Gastrocnemius medialis (tissue), 4 donors: ENCODE data around the gene CRYBG1. TPM values are rescaled to one million over a fixed set of nuclear protein-coding genes. Genes with fewer than 3 reads are reported as not detected.

ENCODE experiments used
- ATAC-seq, 2 donors: fragments of 150-250 bp; one replicate each; pipeline ENCODE4 v1.9.1; 2016
- DNase-seq, 2 donors: peaks; one replicate each; pipeline ENCODE4 v3.0.0-alpha.2; 2019
- H3K27ac ChIP-seq, 4 donors: fragments of 200-600 bp; sonication (generic); 1 replicate in 1 of 4; 2 replicates in 3 of 4; pipeline ENCODE4 v1.5.1; 2016 to 2018; ENCODE audit warnings: mild to moderate bottlenecking in 2 of 4, moderate library complexity in 1 of 4
- H3K27me3 ChIP-seq, 3 donors: fragments of 200-600 bp; sonication (generic) in 2 of 3; 1 replicate in 1 of 3; 2 replicates in 2 of 3; pipeline versions ENCODE4 v1.5.1 to v1.6.0; 2016 to 2019; ENCODE audit warnings: mild to moderate bottlenecking in 1 of 3, moderate library complexity in 1 of 3
- H3K36me3 ChIP-seq, 2 donors: fragments of 200-600 bp; sonication (generic) in 1 of 2; one replicate each; pipeline ENCODE4 v1.5.1; 2017 to 2018
- H3K4me1 ChIP-seq, 2 donors: fragments of 200-600 bp; sonication (generic) in 1 of 2; one replicate each; pipeline ENCODE4 v1.5.1; 2016 to 2017; ENCODE audit warnings: mild to moderate bottlenecking in 2 of 2
- H3K4me3 ChIP-seq, 4 donors: fragments of 200-600 bp; sonication (generic) in 3 of 4; 1 replicate in 1 of 4; 2 replicates in 3 of 4; pipeline ENCODE4 v1.5.1; 2016 to 2019; ENCODE audit warnings: mild to moderate bottlenecking in 2 of 4
- H3K9me3 ChIP-seq, 3 donors: fragments of 200-600 bp; sonication (generic) in 2 of 3; 1 replicate in 1 of 3; 2 replicates in 2 of 3; pipeline ENCODE4 v1.5.1; 2016 to 2019
- POLR2A ChIP-seq, 2 donors: fragments of 450-650 bp; IDR thresholded peaks; one replicate each; pipeline ENCODE4 v1.6.1; 2017; ENCODE audit warnings: antibody characterized with exemption in 2 of 2, mild to moderate bottlenecking in 2 of 2, moderate library complexity in 2 of 2
- in situ Hi-C, 4 donors: fragments of 200-750 bp; cut with MboI; loops; one replicate each; pipeline versions ENCODE4 v1.15.0 to v1.8.0; 2017; ENCODE audit warnings: low sequenced_read_pairs in 4 of 4
- intact Hi-C: fragments of 100-400 bp; cut with DNase I; formaldehyde crosslinking; loops from one replicate; pipeline ENCODE4 v1.15.1; 2023; ENCODE audit warnings: low total_unique reads
- total RNA-seq, 4 donors: library from RNA; depleted of rRNA; stranded (reverse); fragments of >200 nt; gene quantifications; one replicate each; pipeline versions ENCODE4 v1.1.0 to v1.2.3, GENCODE V29; 2016
- TF ChIP-seq, protein P1 (sequence below), 5 experiments: fragments of 450-650 bp in 3 of 5; fragments of 200-600 bp in 2 of 5; sonication (generic) in 2 of 5; IDR thresholded peaks in 4 of 5; conservative IDR thresholded peaks in 1 of 5; 1 replicate in 4 of 5; 2 replicates in 1 of 5; pipeline ENCODE4 v1.5.1; 2016 to 2019; ENCODE audit warnings: antibody characterized with exemption in 5 of 5, mild to moderate bottlenecking in 3 of 5, moderate library complexity in 3 of 5

CRYBG1 gene
- total RNA-seq, 4 donors from 2014 or later: 0.98 to 1.5 (median 1.1) TPM

GRCh38 chr6:106530502-106530901 lies 170.0 kb downstream of the CRYBG1 start:
- no peak overlapping the region for H3K4me3 ChIP-seq
- no peaks in the 10 kb centered on the region for H3K27me3 ChIP-seq
- H3K27ac ChIP-seq: no peak overlapping the region
- no peaks in the 10 kb centered on the region for H3K9me3 ChIP-seq
- intact Hi-C loops: no loop called here
- no peaks in the 10 kb centered on the region for H3K4me1 ChIP-seq
- no peaks in the 10 kb centered on the region for H3K36me3 ChIP-seq
- TF ChIP-seq, protein P1, sequence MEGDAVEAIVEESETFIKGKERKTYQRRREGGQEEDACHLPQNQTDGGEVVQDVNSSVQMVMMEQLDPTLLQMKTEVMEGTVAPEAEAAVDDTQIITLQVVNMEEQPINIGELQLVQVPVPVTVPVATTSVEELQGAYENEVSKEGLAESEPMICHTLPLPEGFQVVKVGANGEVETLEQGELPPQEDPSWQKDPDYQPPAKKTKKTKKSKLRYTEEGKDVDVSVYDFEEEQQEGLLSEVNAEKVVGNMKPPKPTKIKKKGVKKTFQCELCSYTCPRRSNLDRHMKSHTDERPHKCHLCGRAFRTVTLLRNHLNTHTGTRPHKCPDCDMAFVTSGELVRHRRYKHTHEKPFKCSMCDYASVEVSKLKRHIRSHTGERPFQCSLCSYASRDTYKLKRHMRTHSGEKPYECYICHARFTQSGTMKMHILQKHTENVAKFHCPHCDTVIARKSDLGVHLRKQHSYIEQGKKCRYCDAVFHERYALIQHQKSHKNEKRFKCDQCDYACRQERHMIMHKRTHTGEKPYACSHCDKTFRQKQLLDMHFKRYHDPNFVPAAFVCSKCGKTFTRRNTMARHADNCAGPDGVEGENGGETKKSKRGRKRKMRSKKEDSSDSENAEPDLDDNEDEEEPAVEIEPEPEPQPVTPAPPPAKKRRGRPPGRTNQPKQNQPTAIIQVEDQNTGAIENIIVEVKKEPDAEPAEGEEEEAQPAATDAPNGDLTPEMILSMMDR (IDR thresholded peaks at IDR 0.05 in 4 of 5, conservative IDR thresholded peaks at IDR 0.05 in 1 of 5): no peak
- TF ChIP-seq POLR2A (IDR thresholded peaks at IDR 0.05): no peak
- in situ Hi-C loops: no loop called here
- DNase-seq (no peak), ATAC-seq (no peak)

DNA sequence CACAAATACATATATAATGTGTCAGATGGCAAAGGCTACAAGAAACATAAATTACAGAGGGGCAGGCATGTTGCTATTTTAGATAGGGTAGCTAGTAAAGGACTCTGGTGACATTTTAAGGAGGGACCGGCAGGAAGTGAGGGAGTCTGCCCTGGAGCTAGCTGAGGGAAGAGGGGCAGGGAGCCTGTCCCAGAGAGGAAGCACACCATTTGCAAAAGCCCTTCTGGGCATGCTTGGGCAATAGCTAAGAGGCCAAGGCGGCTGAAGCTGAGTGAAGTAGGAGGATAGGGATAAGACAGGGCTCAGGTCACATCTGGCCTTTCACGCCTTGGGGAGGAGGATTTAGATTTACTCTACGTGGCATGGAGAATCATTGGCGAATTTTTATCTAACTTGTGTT lies 172.5 kb downstream of the CRYBG1 start:
- H3K27ac ChIP-seq: no peak overlapping the region
- no peaks in the 10 kb centered on the region for H3K36me3 ChIP-seq
- no peak for TF ChIP-seq POLR2A (IDR thresholded peaks at IDR 0.05)
- TF ChIP-seq, protein P1 (IDR thresholded peaks at IDR 0.05 in 4 of 5, conservative IDR thresholded peaks at IDR 0.05 in 1 of 5): no peak
- ATAC-seq (no peak), DNase-seq (no peak)
- intact Hi-C loops (no loop called here), in situ Hi-C loops (no loop called here)
- H3K4me3 ChIP-seq: no peak overlapping the region
- H3K9me3 ChIP-seq: no peaks in the 10 kb centered on the region
- no peaks in the 10 kb centered on the region for H3K27me3 ChIP-seq
- H3K4me1 ChIP-seq: no peaks in the 10 kb centered on the region

DNA sequence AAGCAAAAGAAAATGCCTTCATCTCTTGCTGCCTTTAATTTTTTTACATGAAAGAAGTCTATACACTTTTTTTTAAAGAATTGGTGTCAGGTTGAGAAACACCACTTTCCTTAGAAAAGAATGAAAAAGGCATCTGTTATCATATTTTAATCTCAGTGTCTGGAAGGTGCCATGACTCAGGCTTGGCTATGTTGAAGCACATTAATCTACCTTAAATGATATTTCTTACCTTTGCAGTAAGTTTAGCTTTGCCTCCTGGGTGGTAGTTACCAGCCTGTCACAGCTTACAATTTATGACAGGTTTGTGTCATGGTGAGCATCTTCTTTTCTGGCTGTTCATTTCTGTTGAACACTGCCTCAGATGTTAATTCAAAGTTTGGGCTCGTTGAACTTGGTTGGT lies 173.5 kb downstream of the CRYBG1 start:
- Histone ChIP-seq H3K4me1 (no peaks in the 10 kb centered on the region), H3K27ac (no peak overlapping the region), H3K36me3 (no peaks in the 10 kb centered on the region), H3K9me3 (no peaks in the 10 kb centered on the region), H3K27me3 (no peaks in the 10 kb centered on the region), H3K4me3 (no peak overlapping the region)
- in situ Hi-C loops (no loop called here), intact Hi-C loops (no loop called here)
- DNase-seq: no peak
- no peak for TF ChIP-seq POLR2A (IDR thresholded peaks at IDR 0.05)
- TF ChIP-seq, protein P1 (IDR thresholded peaks at IDR 0.05 in 4 of 5, conservative IDR thresholded peaks at IDR 0.05 in 1 of 5): no peak
- ATAC-seq: no peak

DNA sequence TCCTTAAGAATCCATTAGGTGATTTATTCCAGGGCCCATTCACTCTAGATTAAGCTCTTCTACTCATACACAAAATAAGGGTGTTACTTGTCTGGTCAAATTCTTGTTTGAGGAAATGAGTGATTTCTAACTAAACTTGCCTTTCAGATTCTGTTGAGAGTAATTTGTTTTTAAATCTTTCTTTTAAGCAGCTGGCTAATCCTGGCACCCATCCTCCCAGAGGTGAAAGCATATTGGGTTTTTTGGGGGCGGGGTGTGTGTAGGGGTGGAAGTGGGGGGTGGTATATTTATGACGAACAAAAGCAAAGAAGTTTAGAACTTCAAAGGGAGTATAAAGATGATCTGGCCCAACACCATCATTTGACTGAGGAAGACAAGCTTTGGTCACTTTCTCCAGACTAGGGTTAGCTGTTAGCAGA lies 174.1 kb downstream of the CRYBG1 start:
- intact Hi-C loops (no loop called here), in situ Hi-C loops (no loop called here)
- Histone ChIP-seq H3K9me3 (no peaks in the 10 kb centered on the region), H3K27me3 (no peaks in the 10 kb centered on the region), H3K27ac (no peak overlapping the region), H3K4me3 (no peak overlapping the region), H3K4me1 (no peaks in the 10 kb centered on the region), H3K36me3 (no peaks in the 10 kb centered on the region)
- TF ChIP-seq, protein P1 (IDR thresholded peaks at IDR 0.05 in 4 of 5, conservative IDR thresholded peaks at IDR 0.05 in 1 of 5): no peak
- TF ChIP-seq POLR2A (IDR thresholded peaks at IDR 0.05): no peak
- DNase-seq (no peak), ATAC-seq (no peak)

DNA sequence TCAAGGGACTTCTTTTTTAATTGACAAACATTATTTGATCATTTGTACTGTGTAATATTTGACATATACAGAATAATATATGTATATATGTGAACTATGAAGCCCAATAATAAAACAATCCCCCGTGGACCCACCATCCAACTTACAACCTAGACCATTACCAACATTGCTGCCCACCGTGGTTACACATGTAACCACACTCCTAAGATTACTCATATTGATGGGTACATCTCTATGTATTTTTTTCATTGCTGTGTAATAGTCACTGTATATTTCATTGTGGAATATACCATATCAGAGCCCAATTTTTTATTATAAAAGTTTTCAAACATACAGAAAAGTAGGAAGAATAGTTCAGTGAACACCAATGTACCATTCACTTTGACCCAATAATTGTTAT lies 174.5 kb downstream of the CRYBG1 start:
- DNase-seq (no peak), ATAC-seq (no peak)
- Histone ChIP-seq H3K4me1 (no peaks in the 10 kb centered on the region), H3K36me3 (no peaks in the 10 kb centered on the region), H3K27me3 (no peaks in the 10 kb centered on the region), H3K27ac (no peak overlapping the region), H3K9me3 (no peaks in the 10 kb centered on the region), H3K4me3 (no peak overlapping the region)
- in situ Hi-C loops: no loop called here
- TF ChIP-seq, protein P1 (IDR thresholded peaks at IDR 0.05 in 4 of 5, conservative IDR thresholded peaks at IDR 0.05 in 1 of 5): no peak
- TF ChIP-seq POLR2A (IDR thresholded peaks at IDR 0.05): no peak
- intact Hi-C loops: no loop called here
